ENCODE data around the gene ZFR2.

Gene ZFR2

GRCh38 chr19:3809881-3810707 is 58.7 kb downstream of the ZFR2 start:
- no peak for DNase-seq (ENCODE audit: low read depth)
- no peak for TF ChIP-seq CTCF (IDR thresholded peaks at IDR 0.05; ENCODE audit: low read depth, low read length, missing control alignments)
- no peak overlapping the region for H3K4me3 ChIP-seq (ENCODE audit: low read depth, low read length)

DNA sequence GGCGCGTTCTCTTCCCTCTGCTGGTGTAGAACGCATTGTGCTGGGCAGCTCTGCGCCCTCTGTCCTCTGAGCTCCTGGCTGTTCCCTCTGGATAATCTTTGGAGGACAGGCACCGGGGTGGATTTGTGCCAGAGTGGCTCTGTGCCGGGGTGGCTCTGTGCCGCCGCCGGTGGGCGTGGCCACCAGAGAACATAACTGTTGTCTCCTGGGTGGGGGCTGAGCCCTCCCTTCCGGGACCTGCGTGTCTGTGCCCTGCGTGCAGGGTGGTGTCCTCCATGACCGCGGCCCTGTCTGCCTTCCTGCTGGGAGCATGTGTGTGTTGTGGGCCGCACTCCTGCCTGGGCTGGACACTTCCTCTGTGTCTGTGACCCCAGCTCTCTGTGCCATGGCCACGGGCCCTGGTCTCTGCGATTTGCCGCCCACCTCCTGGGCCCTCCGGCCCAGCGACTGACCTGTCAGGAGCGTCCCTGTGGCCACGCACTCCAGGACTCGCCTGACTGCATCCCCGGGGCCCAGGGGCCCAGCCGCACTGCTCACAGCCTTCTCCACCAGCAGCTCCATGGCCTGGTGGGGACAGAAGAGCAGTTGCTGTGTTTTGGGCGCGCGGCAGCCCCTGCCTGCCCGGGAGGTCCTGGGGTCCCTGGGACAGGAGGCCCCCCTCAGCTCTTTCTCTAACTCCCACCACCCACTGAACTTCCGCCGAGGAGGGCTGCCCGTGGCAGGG is 60.3 kb downstream of the ZFR2 start:
- TF ChIP-seq CTCF (IDR thresholded peaks at IDR 0.05; ENCODE audit: low read depth, low read length, missing control alignments): no peak
- DNase-seq (ENCODE audit: low read depth): no peak
- no peak overlapping the region for H3K4me3 ChIP-seq (ENCODE audit: low read depth, low read length)

GRCh38 chr19:3807574-3808354 is 61.1 kb downstream of the ZFR2 start:
- DNase-seq (ENCODE audit: low read depth): no peak
- H3K4me3 ChIP-seq (ENCODE audit: low read depth, low read length): no peak overlapping the region
- TF ChIP-seq CTCF (IDR thresholded peaks at IDR 0.05; ENCODE audit: low read depth, low read length, missing control alignments): no peak

- H3K4me3 ChIP-seq (ENCODE audit: low read depth, low read length): no peak overlapping the region
- DNase-seq (ENCODE audit: low read depth): no peak
- no peak for TF ChIP-seq CTCF (IDR thresholded peaks at IDR 0.05; ENCODE audit: low read depth, low read length, missing control alignments)
Observed at GRCh38 chr19:3807131-3807480, 61.7 kb downstream of the ZFR2 start.

DNA sequence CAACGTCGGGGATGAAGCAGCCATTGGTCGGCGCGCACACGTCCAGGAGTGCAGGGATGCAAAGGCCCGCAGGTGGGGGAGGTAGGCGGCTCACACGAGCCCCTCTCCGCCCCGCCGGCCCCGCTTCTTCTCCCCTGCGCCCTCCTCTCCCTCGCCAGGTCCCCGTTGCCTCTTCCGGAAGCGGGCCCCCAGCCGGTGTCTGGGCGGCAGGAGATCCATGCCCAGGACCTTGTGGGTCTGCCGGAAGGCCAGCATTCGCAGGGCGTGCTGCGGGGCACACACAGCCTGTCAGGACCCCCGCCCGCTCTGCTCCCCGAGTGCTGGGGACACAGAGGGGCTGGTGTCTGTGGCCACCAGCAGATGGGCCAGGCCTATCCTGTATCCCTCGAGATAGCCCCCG is 63.0 kb downstream of the ZFR2 start:
- no peak overlapping the region for H3K4me3 ChIP-seq (ENCODE audit: low read depth, low read length)
- DNase-seq (ENCODE audit: low read depth): no peak
- no peak for TF ChIP-seq CTCF (IDR thresholded peaks at IDR 0.05; ENCODE audit: low read depth, low read length, missing control alignments)

- no peak for DNase-seq (ENCODE audit: low read depth)
- H3K4me3 ChIP-seq (ENCODE audit: low read depth, low read length): no peak overlapping the region
- no peak for TF ChIP-seq CTCF (IDR thresholded peaks at IDR 0.05; ENCODE audit: low read depth, low read length, missing control alignments)
Observed at GRCh38 chr19:3804429-3804828, 64.4 kb downstream of the ZFR2 start.

Measured in GM12864 (cell line).